ENCODE data around the gene PLET1. TPM values are rescaled to one million over a fixed set of nuclear protein-coding genes. Genes with fewer than 3 reads are reported as not detected.
A peak's percentile ranks its signal among the peaks of the same experiment; 100 is the strongest.

PLET1 gene
- total RNA-seq, 1 experiment from 2014 or later: not detected

- Histone ChIP-seq H3K27ac (no peak overlapping the region), H3K27me3 (replicated peaks) (no peaks in the 10 kb centered on the region)
- DNase-seq (ENCODE audit: low read depth in 1 of 2, low spot score in 2 of 2): no peak
Measured at GRCh38 chr11:112223754-112224532, 36.7 kb downstream of the PLET1 start.

GRCh38 chr11:112223121-112223520, 37.5 kb downstream of the PLET1 start:
- no peak for DNase-seq (ENCODE audit: low read depth in 1 of 2, low spot score in 2 of 2)
- H3K4me3 ChIP-seq: no peak overlapping the region
- no peak overlapping the region for H3K27ac ChIP-seq
- H3K4me1 ChIP-seq (replicated peaks): peaks cover 12% of the 10 kb centered on the region
- peaks cover 5% of the 10 kb centered on the region for H3K36me3 ChIP-seq
- H3K27me3 ChIP-seq (replicated peaks): no peaks in the 10 kb centered on the region
- no peaks in the 10 kb centered on the region for H3K9me3 ChIP-seq (replicated peaks)

More at GRCh38 chr11:112223754-112224532, 36.7 kb downstream of the PLET1 start:
- no peak overlapping the region for H3K4me3 ChIP-seq
- no peaks in the 10 kb centered on the region for H3K9me3 ChIP-seq (replicated peaks)
- peaks cover 5% of the 10 kb centered on the region for H3K36me3 ChIP-seq
- peaks cover 12% of the 10 kb centered on the region for H3K4me1 ChIP-seq (replicated peaks)

DNA sequence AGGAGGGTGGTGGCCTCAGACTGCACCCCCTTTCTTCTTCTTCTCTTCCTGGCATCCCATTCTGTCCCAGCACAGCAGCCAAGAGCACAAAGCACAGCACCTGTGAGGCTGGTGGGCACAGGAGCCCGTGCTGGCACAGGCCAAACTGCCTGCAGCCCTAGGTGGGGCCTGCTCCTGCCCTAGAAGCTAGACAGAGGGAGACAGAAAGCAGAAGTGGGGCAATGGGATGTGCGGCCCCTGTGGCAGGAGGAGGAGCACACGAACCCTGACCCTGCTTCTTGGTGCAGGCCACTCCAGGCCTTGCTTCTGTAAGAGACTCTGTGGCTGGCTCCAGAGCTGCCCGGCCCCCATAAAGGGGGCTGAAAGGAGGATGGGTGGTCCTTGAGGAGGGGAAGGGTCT, 38.4 kb downstream of the PLET1 start:
- peaks cover 8% of the 10 kb centered on the region for H3K4me1 ChIP-seq (replicated peaks)
- H3K27ac ChIP-seq: no peak overlapping the region
- H3K27me3 ChIP-seq (replicated peaks): no peaks in the 10 kb centered on the region
- DNase-seq (ENCODE audit: low read depth in 1 of 2, low spot score in 2 of 2): no peak
- no peak overlapping the region for H3K4me3 ChIP-seq
- H3K36me3 ChIP-seq: peaks cover 5% of the 10 kb centered on the region
- no peaks in the 10 kb centered on the region for H3K9me3 ChIP-seq (replicated peaks)

DNA sequence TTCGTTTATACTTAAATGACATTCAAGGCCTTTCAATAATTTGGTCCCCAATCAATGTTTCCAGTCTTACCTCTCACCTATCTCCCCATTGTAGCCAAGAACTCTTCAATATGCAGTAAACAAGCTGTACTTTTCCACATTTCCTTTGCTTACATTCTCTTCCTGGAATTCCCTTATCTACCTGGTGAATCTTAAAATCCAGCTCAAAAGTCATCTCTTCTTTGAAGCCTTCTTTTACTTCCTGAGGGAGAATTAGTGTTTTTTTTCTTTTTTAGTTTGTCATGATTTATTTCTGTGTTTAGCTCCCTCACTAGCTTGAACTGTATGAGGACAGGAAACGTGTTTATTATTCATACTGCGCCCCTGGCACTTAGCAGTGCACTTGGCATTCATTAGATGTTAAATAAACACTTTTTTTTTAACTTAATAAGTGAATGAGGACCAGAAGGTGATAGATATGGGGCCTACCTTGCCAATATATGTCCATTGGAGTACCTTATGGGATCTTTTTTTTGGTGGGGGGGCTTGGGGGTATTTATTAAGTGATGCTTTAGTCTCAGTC, 39.3 kb downstream of the PLET1 start:
- H3K9me3 ChIP-seq (replicated peaks): no peaks in the 10 kb centered on the region
- H3K27me3 ChIP-seq (replicated peaks): no peaks in the 10 kb centered on the region
- no peak overlapping the region for H3K27ac ChIP-seq
- H3K4me3 ChIP-seq: no peak overlapping the region
- peaks cover 11% of the 10 kb centered on the region for H3K4me1 ChIP-seq (replicated peaks)
- H3K36me3 ChIP-seq: peaks cover 2% of the 10 kb centered on the region
- no peak for DNase-seq (ENCODE audit: low read depth in 1 of 2, low spot score in 2 of 2)

GRCh38 chr11:112219476-112220232, 41.0 kb downstream of the PLET1 start:
- H3K27me3 ChIP-seq (replicated peaks): no peaks in the 10 kb centered on the region
- peak in 1 of 2 experiments; percentile 33 for DNase-seq (ENCODE audit: low read depth in 1 of 2, low spot score in 2 of 2)
- no peaks in the 10 kb centered on the region for H3K36me3 ChIP-seq
- no peak overlapping the region for H3K27ac ChIP-seq
- no peaks in the 10 kb centered on the region for H3K9me3 ChIP-seq (replicated peaks)
- H3K4me1 ChIP-seq (replicated peaks): peaks cover 14% of the 10 kb centered on the region
- no peak overlapping the region for H3K4me3 ChIP-seq

DNA sequence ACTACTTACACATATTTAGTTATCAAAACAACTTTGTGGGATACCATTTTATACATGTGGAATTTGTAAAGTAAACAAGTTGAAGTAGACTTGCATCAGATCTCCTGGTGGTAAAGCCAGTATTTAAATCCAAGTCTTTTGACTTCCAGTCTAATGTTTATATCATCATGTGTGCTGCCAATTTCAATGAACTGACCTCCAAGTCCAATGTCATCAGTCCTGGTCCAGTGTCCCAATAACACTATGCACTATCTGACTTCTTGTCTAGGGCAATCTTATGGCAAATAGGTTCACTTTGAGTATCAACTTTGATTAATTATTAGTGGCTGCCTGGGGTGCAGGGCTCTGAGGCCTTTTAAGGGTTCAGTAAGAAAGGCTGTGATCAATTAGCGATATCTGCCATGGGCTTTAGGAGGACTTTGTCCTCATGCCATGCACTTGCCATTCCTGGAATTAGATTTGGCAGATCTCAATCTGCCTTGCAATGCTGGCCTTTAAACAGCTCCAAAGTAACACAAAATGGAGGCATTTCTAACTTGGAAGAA, 44.0 kb downstream of the PLET1 start:
- peak in 1 of 2 experiments; percentile 26 for DNase-seq (ENCODE audit: low read depth in 1 of 2, low spot score in 2 of 2)
- Histone ChIP-seq H3K4me3 (no peak overlapping the region), H3K9me3 (replicated peaks) (no peaks in the 10 kb centered on the region), H3K4me1 (replicated peaks) (peaks cover 14% of the 10 kb centered on the region), H3K27me3 (replicated peaks) (no peaks in the 10 kb centered on the region), H3K36me3 (no peaks in the 10 kb centered on the region), H3K27ac (no peak overlapping the region)

- Histone ChIP-seq H3K27ac (no peak overlapping the region), H3K36me3 (no peaks in the 10 kb centered on the region), H3K4me1 (replicated peaks) (peaks cover 11% of the 10 kb centered on the region), H3K4me3 (no peak overlapping the region), H3K27me3 (replicated peaks) (no peaks in the 10 kb centered on the region), H3K9me3 (replicated peaks) (no peaks in the 10 kb centered on the region)
- no peak for DNase-seq (ENCODE audit: low read depth in 1 of 2, low spot score in 2 of 2)
Measured at GRCh38 chr11:112215621-112216020, 45.0 kb downstream of the PLET1 start.

DNA sequence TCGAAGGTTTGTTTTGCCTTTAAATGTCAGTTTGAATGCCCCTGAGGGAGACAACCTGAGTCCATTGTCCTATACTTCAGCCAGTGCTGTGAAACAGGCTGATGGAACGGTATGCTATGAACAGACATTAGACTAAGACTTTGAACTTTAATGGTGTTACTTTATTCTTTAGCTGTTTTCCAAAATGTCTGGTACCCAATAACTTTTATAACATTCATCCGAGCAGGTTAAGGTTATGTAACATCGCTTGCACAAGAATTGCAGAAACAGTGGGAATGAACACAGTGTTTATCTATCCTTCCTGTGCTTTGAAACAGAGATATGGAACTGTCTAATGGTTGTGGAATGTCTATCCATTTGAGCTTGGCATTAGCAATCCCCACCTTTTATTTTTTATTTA, 46.9 kb downstream of the PLET1 start:
- no peaks in the 10 kb centered on the region for H3K27me3 ChIP-seq (replicated peaks)
- no peak overlapping the region for H3K4me3 ChIP-seq
- H3K9me3 ChIP-seq (replicated peaks): no peaks in the 10 kb centered on the region
- no peak for DNase-seq (ENCODE audit: low read depth in 1 of 2, low spot score in 2 of 2)
- H3K36me3 ChIP-seq: no peaks in the 10 kb centered on the region
- H3K27ac ChIP-seq: no peak overlapping the region
- peaks cover 11% of the 10 kb centered on the region for H3K4me1 ChIP-seq (replicated peaks)

- H3K4me1 ChIP-seq (replicated peaks): peaks cover 11% of the 10 kb centered on the region
- no peaks in the 10 kb centered on the region for H3K27me3 ChIP-seq (replicated peaks)
- no peak overlapping the region for H3K4me3 ChIP-seq
- H3K9me3 ChIP-seq (replicated peaks): no peaks in the 10 kb centered on the region
- no peaks in the 10 kb centered on the region for H3K36me3 ChIP-seq
- no peak overlapping the region for H3K27ac ChIP-seq
- no peak for DNase-seq (ENCODE audit: low read depth in 1 of 2, low spot score in 2 of 2)
Measured at GRCh38 chr11:112212710-112213109, 48.0 kb downstream of the PLET1 start.

- DNase-seq (ENCODE audit: low read depth in 1 of 2, low spot score in 2 of 2): no peak
- H3K9me3 ChIP-seq (replicated peaks): no peaks in the 10 kb centered on the region
- H3K36me3 ChIP-seq: no peaks in the 10 kb centered on the region
- H3K27ac ChIP-seq: no peak overlapping the region
- H3K4me1 ChIP-seq (replicated peaks): peaks cover 11% of the 10 kb centered on the region
- H3K4me3 ChIP-seq: no peak overlapping the region
- no peaks in the 10 kb centered on the region for H3K27me3 ChIP-seq (replicated peaks)
Measured at GRCh38 chr11:112212290-112212689, 48.4 kb downstream of the PLET1 start.

- H3K27me3 ChIP-seq (replicated peaks): no peaks in the 10 kb centered on the region
- peaks cover 8% of the 10 kb centered on the region for H3K4me1 ChIP-seq (replicated peaks)
- H3K27ac ChIP-seq: no peak overlapping the region
- DNase-seq (ENCODE audit: low read depth in 1 of 2, low spot score in 2 of 2): no peak
- H3K9me3 ChIP-seq (replicated peaks): no peaks in the 10 kb centered on the region
- no peaks in the 10 kb centered on the region for H3K36me3 ChIP-seq
- no peak overlapping the region for H3K4me3 ChIP-seq
Measured at GRCh38 chr11:112211536-112211935, 49.1 kb downstream of the PLET1 start.

GRCh38 chr11:112210890-112211289, 49.8 kb downstream of the PLET1 start:
- Histone ChIP-seq H3K27ac (no peak overlapping the region), H3K9me3 (replicated peaks) (no peaks in the 10 kb centered on the region), H3K27me3 (replicated peaks) (no peaks in the 10 kb centered on the region), H3K4me3 (no peak overlapping the region), H3K4me1 (replicated peaks) (peaks cover 1% of the 10 kb centered on the region), H3K36me3 (no peaks in the 10 kb centered on the region)
- DNase-seq (ENCODE audit: low read depth in 1 of 2, low spot score in 2 of 2): no peak

DNA sequence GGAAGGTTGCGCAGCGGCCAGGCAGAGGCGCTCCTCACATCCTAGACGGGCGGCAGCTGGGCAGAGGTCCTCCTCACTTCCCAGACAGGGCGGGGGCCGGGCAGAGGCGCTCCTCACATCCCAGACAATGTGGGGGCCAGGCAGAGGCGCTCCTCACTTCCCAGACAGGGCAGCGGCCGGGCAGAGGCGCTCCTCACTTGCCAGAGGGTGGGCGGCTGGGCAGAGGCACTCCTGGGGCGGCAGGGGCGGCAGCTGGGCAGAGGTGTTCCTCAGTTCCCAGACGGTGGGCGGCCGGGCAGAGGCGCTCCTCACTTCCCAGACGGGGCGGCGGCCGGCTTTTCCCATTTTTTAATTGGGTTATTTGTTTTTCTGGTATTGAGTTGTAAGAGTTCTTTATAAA, 54.6 kb downstream of the PLET1 start:
- no peak overlapping the region for H3K27ac ChIP-seq
- no peaks in the 10 kb centered on the region for H3K9me3 ChIP-seq (replicated peaks)
- no peak overlapping the region for H3K4me3 ChIP-seq

DNA sequence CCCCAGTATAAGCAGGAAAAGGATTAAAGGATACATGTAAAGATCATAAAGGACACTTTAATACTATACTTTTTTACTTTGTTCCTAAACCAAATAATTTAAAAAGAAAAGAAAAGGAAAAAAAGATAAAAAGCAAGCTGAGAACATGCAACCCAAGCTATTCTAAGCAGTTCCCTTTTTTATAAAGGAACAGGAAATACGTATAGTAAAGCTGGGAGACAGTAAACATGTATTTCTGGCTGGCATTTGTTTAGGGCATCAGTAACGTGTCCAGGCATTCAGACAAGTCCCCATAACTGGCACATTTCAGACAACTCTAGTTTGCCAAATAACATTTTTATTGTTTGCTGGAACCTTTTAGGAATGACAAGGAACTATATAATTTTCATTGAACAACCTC, 60.4 kb downstream of the PLET1 start:
- no peak for DNase-seq (ENCODE audit: low read depth in 1 of 2, low spot score in 2 of 2)
- Histone ChIP-seq H3K4me3 (no peak overlapping the region), H3K4me1 (replicated peaks) (no peaks in the 10 kb centered on the region), H3K36me3 (no peaks in the 10 kb centered on the region), H3K9me3 (replicated peaks) (no peaks in the 10 kb centered on the region), H3K27ac (no peak overlapping the region), H3K27me3 (replicated peaks) (no peaks in the 10 kb centered on the region)

More for the DNA sequence above, 54.6 kb downstream of the PLET1 start:
- DNase-seq (ENCODE audit: low read depth in 1 of 2, low spot score in 2 of 2): no peak
- H3K4me1 ChIP-seq (replicated peaks): no peaks in the 10 kb centered on the region
- H3K27me3 ChIP-seq (replicated peaks): no peaks in the 10 kb centered on the region
- H3K36me3 ChIP-seq: no peaks in the 10 kb centered on the region

Data from SJSA1 (cell line).